ENCODE data around the gene C1QL1.

- TF ChIP-seq, protein P1, sequence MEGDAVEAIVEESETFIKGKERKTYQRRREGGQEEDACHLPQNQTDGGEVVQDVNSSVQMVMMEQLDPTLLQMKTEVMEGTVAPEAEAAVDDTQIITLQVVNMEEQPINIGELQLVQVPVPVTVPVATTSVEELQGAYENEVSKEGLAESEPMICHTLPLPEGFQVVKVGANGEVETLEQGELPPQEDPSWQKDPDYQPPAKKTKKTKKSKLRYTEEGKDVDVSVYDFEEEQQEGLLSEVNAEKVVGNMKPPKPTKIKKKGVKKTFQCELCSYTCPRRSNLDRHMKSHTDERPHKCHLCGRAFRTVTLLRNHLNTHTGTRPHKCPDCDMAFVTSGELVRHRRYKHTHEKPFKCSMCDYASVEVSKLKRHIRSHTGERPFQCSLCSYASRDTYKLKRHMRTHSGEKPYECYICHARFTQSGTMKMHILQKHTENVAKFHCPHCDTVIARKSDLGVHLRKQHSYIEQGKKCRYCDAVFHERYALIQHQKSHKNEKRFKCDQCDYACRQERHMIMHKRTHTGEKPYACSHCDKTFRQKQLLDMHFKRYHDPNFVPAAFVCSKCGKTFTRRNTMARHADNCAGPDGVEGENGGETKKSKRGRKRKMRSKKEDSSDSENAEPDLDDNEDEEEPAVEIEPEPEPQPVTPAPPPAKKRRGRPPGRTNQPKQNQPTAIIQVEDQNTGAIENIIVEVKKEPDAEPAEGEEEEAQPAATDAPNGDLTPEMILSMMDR (IDR thresholded peaks at IDR 0.05) = no peak
- TF ChIP-seq POLR2A (IDR thresholded peaks at IDR 0.05) = no peak
These were observed 33.2 kb upstream of the C1QL1 start for GRCh38 chr17:45001310-45001709.

Data from testis (tissue), 2 donors.